ENCODE results near the gene ZNF229.
"Not testable (repeated sequence)": the region's sequence is repeated elsewhere in the genome, so short reads cannot be mapped to it uniquely, and the experiment has no call there.

The ZNF229 gene

DNA sequence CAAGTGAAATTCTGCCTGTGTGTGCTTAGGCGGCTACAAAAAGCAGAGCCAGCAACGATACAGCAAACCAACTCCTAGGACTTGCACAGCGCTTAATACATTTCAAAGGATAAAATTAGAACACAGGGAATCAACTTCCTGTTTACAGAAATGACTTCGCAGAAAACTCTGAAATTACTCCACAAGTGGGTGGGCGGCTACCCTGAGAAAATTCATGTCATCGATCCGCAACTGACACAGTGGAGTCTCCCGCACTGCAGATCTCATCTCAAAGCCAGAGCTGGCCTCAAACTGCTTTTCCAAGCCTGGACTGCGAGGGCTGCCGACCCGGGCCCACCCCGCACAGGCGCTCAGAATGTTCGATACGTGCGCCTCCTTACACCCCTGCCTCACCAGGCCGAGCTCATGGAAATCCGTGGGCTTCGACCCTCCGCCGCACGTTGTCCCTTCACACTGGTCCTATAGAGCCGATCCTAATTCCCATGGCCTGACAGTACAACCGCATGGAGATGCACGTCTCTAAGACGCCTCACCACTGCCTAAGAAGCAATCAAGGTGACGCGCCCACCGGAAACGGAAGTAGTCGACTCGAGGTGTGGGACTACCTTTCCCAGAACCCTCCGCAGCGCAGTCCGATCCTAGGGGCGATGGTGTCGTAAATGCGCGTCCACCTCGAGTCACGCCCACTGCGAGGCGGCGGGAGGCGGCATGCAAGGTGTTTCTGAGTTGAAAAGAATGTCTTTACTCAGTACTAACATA is at the start of gene ZNF229:
ZNF229 (minus strand) TSS at position 557 of the 759 bp plus-strand sequence. CDS start 5,625 bp downstream, outside the sequence.
- DNase-seq (ENCODE audit: low read depth): peak; percentile 91

DNA sequence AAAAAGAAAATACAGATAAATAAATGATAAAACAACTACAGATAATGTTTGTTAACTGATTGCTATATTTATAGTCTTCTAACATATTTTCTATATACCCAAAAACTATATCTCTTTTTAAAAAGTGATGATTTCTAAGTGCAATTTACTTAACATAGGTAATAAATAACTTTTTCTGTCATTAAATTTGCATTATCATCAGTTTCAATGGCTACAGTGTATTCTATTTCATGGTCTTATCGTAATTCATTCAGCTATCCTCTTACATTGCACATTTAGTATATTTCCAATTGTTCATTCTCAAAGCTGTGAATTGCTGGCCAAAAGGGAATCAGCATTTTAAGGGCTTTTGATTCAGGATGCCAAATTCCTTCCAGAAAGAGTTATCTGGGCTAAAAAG is 48.4 kb upstream of the ZNF229 start:
- no peak overlapping the region for H3K4me3 ChIP-seq (ENCODE audit: low read length)
- TF ChIP-seq CTCF (conservative IDR thresholded peaks at IDR 0.05; ENCODE audit: low read depth, low read length): no peak
- no peak for DNase-seq (ENCODE audit: low read depth)

More for the DNA sequence above, at the start of gene ZNF229:
- no peak for TF ChIP-seq CTCF (conservative IDR thresholded peaks at IDR 0.05; ENCODE audit: low read depth, low read length)
- peak within 1 kb of the TSS; percentile 95 for H3K4me3 ChIP-seq (ENCODE audit: low read length)

DNA sequence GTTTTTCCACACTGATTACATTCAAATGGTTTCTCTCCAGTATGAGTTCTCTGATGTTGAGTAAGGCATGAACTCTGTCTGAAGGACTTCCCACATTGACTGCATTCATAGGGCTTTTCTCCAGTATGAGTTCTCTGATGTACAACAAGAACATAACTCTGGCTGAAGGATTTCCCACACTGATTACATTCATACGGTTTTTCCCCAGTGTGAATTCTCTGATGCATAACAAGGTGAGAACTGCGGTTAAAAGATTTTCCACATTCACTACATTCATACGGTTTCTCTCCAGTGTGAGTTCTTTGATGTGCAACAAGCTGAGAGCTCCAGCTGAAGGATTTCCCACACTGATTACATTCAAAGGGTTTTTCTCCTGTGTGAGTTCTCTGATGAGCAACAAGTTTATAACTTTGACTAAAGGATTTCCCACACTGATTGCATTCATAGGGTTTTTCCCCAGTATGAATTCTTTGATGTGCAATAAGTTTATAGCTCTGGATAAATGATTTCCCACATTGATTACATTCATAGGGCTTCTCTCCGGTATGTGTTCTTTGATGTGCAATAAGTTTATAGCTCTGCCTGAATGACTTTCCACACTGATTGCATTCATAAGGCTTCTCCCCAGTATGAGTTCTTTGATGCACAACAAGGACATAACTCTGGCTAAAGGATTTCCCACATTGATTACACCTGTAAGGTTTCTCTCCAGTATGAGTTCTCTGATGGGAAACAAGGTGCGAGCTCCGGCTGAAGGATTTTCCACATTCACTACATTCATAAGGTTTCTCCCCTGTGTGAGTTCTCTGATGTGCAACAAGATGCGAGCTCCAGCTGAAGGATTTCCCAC is 28.5 kb upstream of the ZNF229 start:
- no peak overlapping the region for H3K4me3 ChIP-seq (ENCODE audit: low read length)
- no peak for TF ChIP-seq CTCF (conservative IDR thresholded peaks at IDR 0.05; ENCODE audit: low read depth, low read length)
- DNase-seq (ENCODE audit: low read depth): peak; percentile 2

- DNase-seq (ENCODE audit: low read depth); H3K4me3 ChIP-seq (ENCODE audit: low read length): not testable (repeated sequence)
Observed at GRCh38 chr19:44468730-44469129, 20.5 kb upstream of the ZNF229 start.

DNA sequence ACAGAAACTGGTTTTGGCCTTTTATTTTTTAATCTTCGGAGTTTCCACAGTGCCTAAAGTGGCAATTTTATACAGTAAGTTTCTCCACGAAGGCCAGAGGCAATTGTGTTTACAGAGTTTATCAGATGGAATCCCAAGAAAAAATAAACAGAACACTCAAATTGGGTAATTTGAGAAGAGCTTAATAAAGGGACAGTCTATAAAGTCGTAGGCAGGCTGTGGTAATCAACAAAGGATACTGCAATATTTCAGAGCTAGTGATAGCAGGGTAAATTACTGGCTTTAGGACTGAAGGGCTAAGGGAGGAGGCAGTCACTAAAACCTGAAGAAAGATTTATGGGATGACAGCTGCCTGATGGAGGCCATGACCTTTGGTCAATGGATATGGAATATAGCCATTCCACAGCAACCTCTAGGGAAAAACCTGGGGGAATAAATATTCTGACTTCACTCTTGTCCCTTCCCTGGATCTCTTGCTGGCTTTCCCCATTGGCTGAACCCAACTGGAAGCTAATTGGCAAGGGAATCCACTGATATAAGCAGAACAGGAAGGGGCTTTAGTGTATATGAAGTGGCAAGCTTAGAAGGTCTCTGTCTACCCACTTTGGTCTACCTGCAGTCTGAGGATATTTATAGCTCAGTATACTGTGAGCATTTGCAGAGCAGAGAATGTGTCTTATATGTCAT is 14.5 kb upstream of the ZNF229 start:
- not testable (repeated sequence) for DNase-seq (ENCODE audit: low read depth); H3K4me3 ChIP-seq (ENCODE audit: low read length)

DNA sequence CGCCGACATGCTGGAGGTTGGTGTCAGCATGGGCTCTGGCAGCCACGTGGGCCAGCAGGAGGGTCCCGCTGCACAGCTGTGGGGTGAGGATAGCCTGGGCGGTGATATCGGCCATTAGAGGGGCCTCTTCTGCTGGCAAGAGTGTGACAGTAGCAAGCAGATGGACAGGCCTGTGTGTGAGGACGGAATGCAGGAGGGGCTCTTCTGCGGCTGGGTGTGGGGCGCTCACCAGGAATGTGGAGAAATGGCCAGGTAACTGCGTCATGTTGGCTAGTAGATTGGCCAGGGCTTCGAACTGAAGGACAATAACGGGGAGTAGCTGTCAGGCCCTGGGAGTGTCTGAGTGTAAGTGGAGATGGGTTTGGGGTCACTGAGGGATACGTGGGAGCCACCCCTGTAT is 7.7 kb upstream of the ZNF229 start:
- H3K4me3 ChIP-seq (ENCODE audit: low read length); DNase-seq (ENCODE audit: low read depth): not testable (repeated sequence)

DNA sequence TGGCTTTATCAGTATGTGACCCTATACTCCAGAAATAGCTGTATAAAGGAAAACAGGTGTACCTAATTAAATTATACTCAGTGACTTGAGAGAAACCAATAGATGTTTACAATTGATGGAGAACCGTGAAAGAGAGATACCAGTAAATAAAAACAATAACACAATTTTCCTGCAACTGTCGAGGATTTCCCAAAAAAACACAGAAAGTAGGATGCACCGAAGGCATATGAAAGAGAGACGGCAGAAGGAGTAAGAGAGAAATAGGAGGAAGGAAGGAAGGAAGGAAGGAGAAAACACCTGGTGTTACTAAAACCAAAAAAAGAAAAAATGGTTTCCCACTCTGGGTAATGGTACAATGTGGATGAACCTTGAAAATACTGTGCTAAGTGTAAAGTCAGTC is 6.8 kb upstream of the ZNF229 start:
- DNase-seq (ENCODE audit: low read depth): no peak
- no peak for TF ChIP-seq CTCF (conservative IDR thresholded peaks at IDR 0.05; ENCODE audit: low read depth, low read length)
- no peak overlapping the region for H3K4me3 ChIP-seq (ENCODE audit: low read length)

- H3K4me3 ChIP-seq (ENCODE audit: low read length): no peak overlapping the region
- no peak for DNase-seq (ENCODE audit: low read depth)
- TF ChIP-seq CTCF (conservative IDR thresholded peaks at IDR 0.05; ENCODE audit: low read depth, low read length): no peak
Observed at GRCh38 chr19:44452367-44452766, 4.1 kb upstream of the ZNF229 start.
